NCI-H69 (cell line): ENCODE results near the gene TSPAN16.
"Not testable (repeated sequence)": the region's sequence is repeated elsewhere in the genome, so short reads cannot be mapped to it uniquely, and the experiment has no call there.

Source experiments
- DNase-seq: peaks from one replicate; lab custom pipeline; 2025; lab: John Stamatoyannopoulos, UW

TSPAN16 gene

GRCh38 chr19:11345122-11345803, 49.3 kb downstream of the TSPAN16 start:
- DNase-seq, result peak; percentile 53

GRCh38 chr19:11346104-11346940, 50.4 kb downstream of the TSPAN16 start, which contains the start of the genes CCDC159 and TMEM205:
TSS of gene CCDC159 (plus strand) at chr19:11346519. CDS start at chr19:11346607, 88 bp downstream.
TSS of gene TMEM205 (minus strand) at chr19:11346268. CDS start at chr19:11345619, 649 bp downstream.
- DNase-seq, result peak; percentile 100

- DNase-seq, result peak; percentile 32
Measured at GRCh38 chr19:11347546-11348039, 51.6 kb downstream of the TSPAN16 start.

- no peak for DNase-seq
Measured at GRCh38 chr19:11349171-11349570, 53.2 kb downstream of the TSPAN16 start.

GRCh38 chr19:11354102-11354501, 58.1 kb downstream of the TSPAN16 start:
- not testable (repeated sequence) for DNase-seq

- peak; percentile 96 for DNase-seq
Measured at GRCh38 chr19:11355160-11356073, 59.5 kb downstream of the TSPAN16 start, which contains the start of gene PLPPR2. TSS of gene PLPPR2 (plus strand) at chr19:11355432. CDS start at chr19:11357674, 2,242 bp downstream.

- no peak for DNase-seq
Measured at GRCh38 chr19:11356074-11356397, 60.1 kb downstream of the TSPAN16 start.

- peak; percentile 23 for DNase-seq
Measured at GRCh38 chr19:11356676-11357550, 61.0 kb downstream of the TSPAN16 start.

GRCh38 chr19:11359421-11359820, 63.5 kb downstream of the TSPAN16 start:
- no peak for DNase-seq

- peak; percentile 72 for DNase-seq
Measured at GRCh38 chr19:11361037-11361770, 65.2 kb downstream of the TSPAN16 start.

- DNase-seq, result no peak
Measured at GRCh38 chr19:11361771-11362731, 66.1 kb downstream of the TSPAN16 start.

- DNase-seq, result no peak
Measured at GRCh38 chr19:11363881-11364280, 67.9 kb downstream of the TSPAN16 start.

- no peak for DNase-seq
Measured at GRCh38 chr19:11364296-11364904, 68.4 kb downstream of the TSPAN16 start.

GRCh38 chr19:11364935-11365334, 69.0 kb downstream of the TSPAN16 start:
- no peak for DNase-seq
